Activated CD4-positive, CD25-positive, alpha-beta regulatory T cell treated with anti-CD3 and anti-CD28 coated beads, Interleukin-2, amount 50 U/mL, for 24 hours (primary cell): ENCODE results near the gene IL1R1.

ENCODE experiments used
- ATAC-seq, 2 donors: fragments of 150-1000 bp; cut with Tn5 transposase; one replicate each; pipeline ENCODE4 v1.10.0; 2021; ENCODE audit warnings: mild to moderate bottlenecking in 1 of 2, moderate library complexity in 1 of 2

The IL1R1 gene

GRCh38 chr2:102141011-102141943 lies 1.3 kb upstream of the IL1R1 start:
- ATAC-seq: no peak

- peak; percentile 10 to 17 for ATAC-seq
Measured at GRCh38 chr2:102142829-102143449, 393 bp downstream of the IL1R1 start.

- peak in 1 of 2 donors; percentile 6 for ATAC-seq
Measured at GRCh38 chr2:102143450-102143985, 972 bp downstream of the IL1R1 start.

- ATAC-seq: peak in 1 of 2 donors; percentile 6
Measured at GRCh38 chr2:102144128-102144527, 1.6 kb downstream of the IL1R1 start.

GRCh38 chr2:102145107-102145506 lies 2.6 kb downstream of the IL1R1 start:
- ATAC-seq: no peak

GRCh38 chr2:102145934-102146333 lies 3.4 kb downstream of the IL1R1 start:
- no peak for ATAC-seq

- ATAC-seq: peak; percentile 83 to 87
Measured at GRCh38 chr2:102147935-102148334, 5.4 kb downstream of the IL1R1 start.

- ATAC-seq: no peak
Measured at GRCh38 chr2:102149243-102149642, 6.7 kb downstream of the IL1R1 start.

- no peak for ATAC-seq
Measured at GRCh38 chr2:102149644-102150455, 7.3 kb downstream of the IL1R1 start.

GRCh38 chr2:102154364-102154763 lies 11.8 kb downstream of the IL1R1 start:
- no peak for ATAC-seq

GRCh38 chr2:102154946-102155702 lies 12.6 kb downstream of the IL1R1 start:
- ATAC-seq: no peak

- ATAC-seq: no peak
Measured at GRCh38 chr2:102155703-102156515, 13.4 kb downstream of the IL1R1 start.

GRCh38 chr2:102158011-102158755 lies 15.6 kb downstream of the IL1R1 start:
- no peak for ATAC-seq

GRCh38 chr2:102159295-102159694 lies 16.7 kb downstream of the IL1R1 start:
- ATAC-seq: peak in 1 of 2 donors; percentile 35

GRCh38 chr2:102166189-102166845 lies 23.8 kb downstream of the IL1R1 start:
- no peak for ATAC-seq

GRCh38 chr2:102168026-102168771 lies 25.7 kb downstream of the IL1R1 start:
- ATAC-seq: peak; percentile 35 to 59

- no peak for ATAC-seq
Measured at GRCh38 chr2:102171946-102172345, 29.4 kb downstream of the IL1R1 start.

GRCh38 chr2:102172745-102173144 lies 30.2 kb downstream of the IL1R1 start:
- ATAC-seq: no peak

GRCh38 chr2:102176172-102176571 lies 33.6 kb downstream of the IL1R1 start:
- no peak for ATAC-seq
